ENCODE results near the gene DCLK1. TPM values are rescaled to one million over a fixed set of nuclear protein-coding genes. Genes with fewer than 3 reads are reported as not detected.

Gene DCLK1
- total and polyA plus RNA-seq, 12 donors = 0.68 to 22.6 (median 2.3) TPM

DNA sequence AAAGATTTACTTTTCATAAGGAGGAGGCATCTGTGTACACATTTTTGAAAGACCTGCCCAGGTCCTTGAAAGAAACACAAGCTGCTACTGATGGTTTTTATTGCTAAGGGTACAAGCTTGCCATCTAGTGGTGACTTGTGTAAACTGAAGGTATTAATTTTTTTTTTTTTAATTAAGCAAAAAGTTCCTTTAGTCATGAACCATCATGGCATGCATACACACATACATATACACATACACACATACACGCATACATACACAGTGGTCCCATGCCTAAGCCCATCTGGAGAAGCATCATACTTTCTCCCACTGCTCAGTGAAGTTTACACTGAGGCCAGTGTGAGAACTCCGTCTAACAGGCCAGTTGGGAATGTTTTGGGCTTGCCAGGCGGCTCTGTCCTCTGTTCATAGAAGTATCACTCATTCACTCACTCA, 312.5 kb downstream of the DCLK1 start:
- WGBS, 4 donors = 57 to 78% (median 67%) methylated on average over 3 of the region's 3 CpGs
- Histone ChIP-seq H3K36me3 (replicated peaks in 1 of 2) (no peaks in the 10 kb centered on the region), H3K9me3 (replicated peaks in 1 of 3) (no peaks in the 10 kb centered on the region), H3K27me3 (no peaks in the 10 kb centered on the region), H3K4me3 (no peak overlapping the region), H3K4me1 (replicated peaks in 1 of 2) (no peaks in the 10 kb centered on the region), H3K27ac (no peak overlapping the region)
- intact Hi-C loops (cut with DNase I) = no loop called here
- DNase-seq = no peak
- TF ChIP-seq POLR2A (IDR thresholded peaks at IDR 0.05) = no peak
- TF ChIP-seq, protein P1, sequence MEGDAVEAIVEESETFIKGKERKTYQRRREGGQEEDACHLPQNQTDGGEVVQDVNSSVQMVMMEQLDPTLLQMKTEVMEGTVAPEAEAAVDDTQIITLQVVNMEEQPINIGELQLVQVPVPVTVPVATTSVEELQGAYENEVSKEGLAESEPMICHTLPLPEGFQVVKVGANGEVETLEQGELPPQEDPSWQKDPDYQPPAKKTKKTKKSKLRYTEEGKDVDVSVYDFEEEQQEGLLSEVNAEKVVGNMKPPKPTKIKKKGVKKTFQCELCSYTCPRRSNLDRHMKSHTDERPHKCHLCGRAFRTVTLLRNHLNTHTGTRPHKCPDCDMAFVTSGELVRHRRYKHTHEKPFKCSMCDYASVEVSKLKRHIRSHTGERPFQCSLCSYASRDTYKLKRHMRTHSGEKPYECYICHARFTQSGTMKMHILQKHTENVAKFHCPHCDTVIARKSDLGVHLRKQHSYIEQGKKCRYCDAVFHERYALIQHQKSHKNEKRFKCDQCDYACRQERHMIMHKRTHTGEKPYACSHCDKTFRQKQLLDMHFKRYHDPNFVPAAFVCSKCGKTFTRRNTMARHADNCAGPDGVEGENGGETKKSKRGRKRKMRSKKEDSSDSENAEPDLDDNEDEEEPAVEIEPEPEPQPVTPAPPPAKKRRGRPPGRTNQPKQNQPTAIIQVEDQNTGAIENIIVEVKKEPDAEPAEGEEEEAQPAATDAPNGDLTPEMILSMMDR (IDR thresholded peaks at IDR 0.05) = peak; percentile 48 to 80 (median 58)

DNA sequence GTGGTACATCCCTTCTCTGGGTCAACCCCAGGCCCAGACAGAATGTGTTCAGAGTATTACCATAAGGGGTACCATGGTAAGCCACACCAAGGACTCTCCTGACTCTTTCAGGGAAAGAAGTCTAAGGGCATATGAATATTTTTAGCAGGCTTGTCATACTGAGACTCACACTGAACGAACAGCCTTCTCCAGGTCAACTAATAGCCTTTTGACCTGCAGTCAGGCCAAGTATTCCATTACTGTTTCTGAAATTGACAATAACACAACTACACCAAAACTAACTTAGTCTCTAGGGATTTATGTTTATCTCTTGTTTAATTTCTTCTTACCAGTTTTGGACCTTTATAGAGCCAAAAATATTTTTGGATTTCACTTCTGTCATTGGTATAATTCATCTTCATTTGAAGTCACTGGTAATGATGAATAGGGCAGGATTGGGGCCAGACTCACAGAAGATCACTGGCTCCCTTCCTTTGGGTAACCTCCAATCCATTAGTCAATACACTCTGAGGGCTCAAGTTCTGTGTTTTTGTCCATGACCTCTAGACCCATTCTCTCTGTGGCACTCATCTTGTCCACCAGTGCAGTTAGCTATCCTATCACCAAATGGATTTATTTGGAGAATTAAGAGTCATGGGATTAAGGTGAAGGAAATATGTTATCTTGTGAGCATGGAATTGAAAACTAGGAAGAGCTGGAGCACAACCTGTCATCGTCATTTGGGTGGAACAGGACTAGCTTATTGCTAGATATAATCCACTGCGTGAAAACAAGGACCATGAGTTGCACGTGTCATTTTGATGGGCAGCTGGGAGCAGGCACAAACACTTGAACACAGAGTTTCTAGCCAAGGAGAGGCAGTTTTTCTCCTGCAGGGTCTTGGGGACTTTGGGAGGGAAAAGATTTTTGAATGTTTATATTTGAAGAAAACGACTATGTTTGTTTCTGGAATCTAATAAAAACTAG, 313.3 kb downstream of the DCLK1 start:
- Histone ChIP-seq H3K9me3 (replicated peaks in 1 of 3) (no peaks in the 10 kb centered on the region), H3K27ac (no peak overlapping the region), H3K4me3 (no peak overlapping the region), H3K27me3 (no peaks in the 10 kb centered on the region), H3K4me1 (replicated peaks in 1 of 2) (no peaks in the 10 kb centered on the region), H3K36me3 (replicated peaks in 1 of 2) (no peaks in the 10 kb centered on the region)
- no peak for DNase-seq
- no peak for TF ChIP-seq POLR2A (IDR thresholded peaks at IDR 0.05)
- TF ChIP-seq, protein P1 (IDR thresholded peaks at IDR 0.05) = no peak
- intact Hi-C loops (cut with DNase I) = no loop called here
- 43 to 60% (median 52%) methylated on average over 5 of the region's 5 CpGs for WGBS, 4 donors

DNA sequence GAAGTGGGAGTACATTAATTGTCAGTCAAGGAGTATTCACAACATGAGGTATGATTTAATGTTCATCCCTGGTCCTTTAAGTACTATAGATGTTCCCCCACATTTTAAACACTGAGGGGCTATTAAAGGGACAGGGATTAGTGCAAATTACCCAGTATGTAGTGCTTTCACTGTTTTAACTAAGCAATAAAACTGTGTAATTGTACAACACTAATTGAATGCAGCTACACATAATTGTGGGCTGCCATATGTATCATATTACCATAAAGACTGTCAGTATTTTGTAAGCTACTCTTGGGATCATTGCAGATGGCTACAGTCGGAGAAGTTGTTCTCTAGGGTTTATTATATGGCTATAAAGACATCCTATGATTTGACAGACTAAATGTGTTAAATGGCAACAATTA, 316.6 kb downstream of the DCLK1 start:
- Histone ChIP-seq H3K27ac (no peak overlapping the region), H3K36me3 (replicated peaks in 1 of 2) (no peaks in the 10 kb centered on the region), H3K9me3 (replicated peaks in 1 of 3) (no peaks in the 10 kb centered on the region), H3K27me3 (no peaks in the 10 kb centered on the region), H3K4me1 (replicated peaks in 1 of 2) (no peaks in the 10 kb centered on the region), H3K4me3 (no peak overlapping the region)
- no peak for TF ChIP-seq POLR2A (IDR thresholded peaks at IDR 0.05)
- TF ChIP-seq, protein P1 (IDR thresholded peaks at IDR 0.05) = no peak
- no peak for DNase-seq
- intact Hi-C loops (cut with DNase I) = no loop called here
- WGBS, 4 donors = 71 to 90% (median 79%) methylated on average over 1 of the region's 1 CpG

DNA sequence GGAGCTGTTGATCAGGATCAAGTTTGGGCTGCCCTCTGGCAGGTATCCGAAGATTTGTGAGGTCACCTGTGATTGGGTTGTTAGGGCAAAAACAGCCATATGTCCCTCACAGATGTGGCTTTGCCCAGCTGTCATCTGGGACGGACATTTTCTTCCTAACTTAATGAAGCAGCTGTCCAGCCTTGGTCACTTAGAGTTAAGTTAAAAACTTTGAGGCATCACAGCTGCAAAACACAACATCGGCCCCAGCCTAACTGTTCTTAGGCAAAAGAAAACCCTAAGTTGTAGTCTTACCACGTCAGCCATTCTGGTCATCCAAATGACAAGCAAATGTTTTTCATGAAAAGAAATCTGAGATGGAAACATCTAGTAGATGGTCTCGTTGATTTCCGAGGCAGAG, 318.4 kb downstream of the DCLK1 start:
- Histone ChIP-seq H3K27me3 (no peaks in the 10 kb centered on the region), H3K4me1 (replicated peaks in 1 of 2) (no peaks in the 10 kb centered on the region), H3K27ac (no peak overlapping the region), H3K36me3 (replicated peaks in 1 of 2) (no peaks in the 10 kb centered on the region), H3K9me3 (replicated peaks in 1 of 3) (no peaks in the 10 kb centered on the region), H3K4me3 (no peak overlapping the region)
- DNase-seq = no peak
- intact Hi-C loops (cut with DNase I) = no loop called here
- 62 to 80% (median 72%) methylated on average over 6 of the region's 6 CpGs for WGBS, 4 donors
- TF ChIP-seq, protein P1 (IDR thresholded peaks at IDR 0.05) = no peak
- no peak for TF ChIP-seq POLR2A (IDR thresholded peaks at IDR 0.05)

Data from adrenal gland (tissue), 12 donors.